GM23338 (cell line): ENCODE measurements around the gene ANKRD11. TPM values are rescaled to one million over a fixed set of nuclear protein-coding genes. Genes with fewer than 3 reads are reported as not detected.

Source experiments
- ATAC-seq: fragments of 200-7000 bp; cut with Tn5 transposase; 3 replicates; pipeline ENCODE4 v1.9.1; 2020
- DNase-seq: peaks from one replicate; pipeline ENCODE4 v3.0.0-alpha.2; 2015; ENCODE audit warnings: low spot score
- H2AFZ ChIP-seq: fragments of 200-600 bp; sonication (generic); 2 replicates; pipeline ENCODE4 v1.8.0; 2016; ENCODE audit warnings: antibody characterized with exemption, mild to moderate bottlenecking, moderate library complexity
- H3F3A ChIP-seq: fragments of 200-600 bp; sonication (generic); replicated peaks from 2 replicates; pipeline ENCODE4 v1.8.0; 2017; ENCODE audit warnings: antibody characterized with exemption, mixed run types, low read depth
- H3K27ac ChIP-seq: fragments of 200-600 bp; sonication (generic); 2 replicates; pipeline ENCODE4 v1.6.1; 2016; ENCODE audit warnings: low read depth
- H3K27me3 ChIP-seq: fragments of 200-600 bp; sonication (generic); 2 replicates; pipeline ENCODE4 v1.8.0; 2016; ENCODE audit warnings: mild to moderate bottlenecking, mixed run types, moderate library complexity; ENCODE audit not compliant: insufficient read depth
- H3K36me3 ChIP-seq: fragments of 200-600 bp; sonication (generic); 2 replicates; pipeline ENCODE4 v1.8.0; 2016; ENCODE audit warnings: mild to moderate bottlenecking; ENCODE audit not compliant: insufficient read depth
- H3K4me1 ChIP-seq: fragments of 200-600 bp; sonication (generic); 2 replicates; pipeline ENCODE4 v1.8.0; 2016; ENCODE audit warnings: mild to moderate bottlenecking, moderate library complexity; ENCODE audit not compliant: insufficient read depth
- H3K4me2 ChIP-seq: fragments of 200-600 bp; sonication (generic); 2 replicates; pipeline ENCODE4 v1.7.1; 2017; ENCODE audit warnings: mixed run types
- H3K4me3 ChIP-seq: fragments of 200-600 bp; sonication (generic); 2 replicates; pipeline ENCODE4 v1.6.1; 2016; ENCODE audit warnings: mixed run types
- H3K79me2 ChIP-seq: fragments of 200-600 bp; sonication (generic); replicated peaks from 2 replicates; pipeline ENCODE4 v1.8.0; 2017; ENCODE audit warnings: mild to moderate bottlenecking; ENCODE audit not compliant: insufficient read depth
- H3K9me2 ChIP-seq: fragments of 200-600 bp; sonication (generic); 2 replicates; pipeline ENCODE4 v1.8.0; 2017; ENCODE audit not compliant: insufficient read depth
- H4K20me1 ChIP-seq: fragments of 200-600 bp; sonication (generic); replicated peaks from 2 replicates; pipeline ENCODE4 v1.8.0; 2017; ENCODE audit warnings: mild to moderate bottlenecking; ENCODE audit not compliant: insufficient read depth
- H3K27ac Mint-ChIP-seq: 2 replicates; pipeline ENCODE4 v1.8.0; 2020; ENCODE audit warnings: inconsistent platforms, mild to moderate bottlenecking, moderate library complexity, mixed read lengths
- H3K27me3 Mint-ChIP-seq: 3 replicates; pipeline ENCODE4 v1.8.0; 2022; ENCODE audit warnings: low read depth, mild to moderate bottlenecking, moderate library complexity, mixed read lengths, inconsistent platforms; ENCODE audit not compliant: insufficient read depth, poor library complexity
- H3K36me3 Mint-ChIP-seq: 3 replicates; pipeline ENCODE4 v1.8.0; 2021; ENCODE audit warnings: low read depth, mild to moderate bottlenecking, inconsistent platforms, moderate library complexity, mixed read lengths
- H3K4me1 Mint-ChIP-seq: 3 replicates; pipeline ENCODE4 v1.8.0; 2020; ENCODE audit warnings: mild to moderate bottlenecking, inconsistent platforms, mixed read lengths
- H3K4me3 Mint-ChIP-seq: 3 replicates; pipeline ENCODE4 v1.8.0; 2021; ENCODE audit warnings: moderate library complexity, mild to moderate bottlenecking, inconsistent platforms, mixed read lengths
- H3K9me3 Mint-ChIP-seq: 3 replicates; pipeline ENCODE4 v1.8.0; 2020; ENCODE audit warnings: moderate library complexity, mild to moderate bottlenecking, inconsistent platforms, mixed read lengths
- CREB1 ChIP-seq: fragments of 250-450 bp; sonication (Bioruptor Pico); IDR thresholded peaks from 2 replicates; pipeline ENCODE4 v1.5.0; 2020; ENCODE audit warnings: low read depth, mild to moderate bottlenecking, moderate library complexity
- EZH2 ChIP-seq: fragments of 200-600 bp; sonication (generic); IDR thresholded peaks from one replicate; pipeline ENCODE4 v1.8.0; 2017; ENCODE audit warnings: antibody characterized with exemption, mild to moderate bottlenecking, low read depth; ENCODE audit not compliant: unreplicated experiment
- JUNB ChIP-seq: IDR thresholded peaks from one replicate; pipeline ENCODE4 v1.6.1; 2016; ENCODE audit warnings: antibody characterized with exemption; ENCODE audit not compliant: unreplicated experiment
- NANOG ChIP-seq: IDR thresholded peaks from 2 replicates; pipeline ENCODE4 v1.6.1; 2016; ENCODE audit warnings: antibody characterized with exemption, borderline replicate concordance
- POLR2AphosphoS5 ChIP-seq: IDR thresholded peaks from 2 replicates; pipeline ENCODE4 v1.6.1; 2016; ENCODE audit warnings: antibody characterized with exemption, low read depth
- ZNF331 ChIP-seq: fragments of 250-450 bp; sonication (Bioruptor Pico); IDR thresholded peaks from 2 replicates; pipeline ENCODE4 v1.5.0; 2020; ENCODE audit warnings: low read depth, mild to moderate bottlenecking, moderate library complexity
- polyA plus RNA-seq: library from polyadenylated mRNA; unstranded; fragments of >200 nt; fragmentation: Nextera tagmentation; extraction: Ambion mirVana; gene quantifications from 2 replicates; pipeline ENCODE4 v1.2.1, GENCODE V29; 2016
- total RNA-seq: library from RNA; depleted of rRNA; stranded (reverse); fragments of >200 nt; shearing (Covaris generic); gene quantifications from 2 replicates; pipeline ENCODE4 v1.2.3, GENCODE V29; 2014
- TF ChIP-seq, protein P1 (sequence below), 2 experiments: fragments of 200-600 bp in 1 of 2; sonication (generic) in 1 of 2; conservative IDR thresholded peaks; 2 replicates each; pipeline versions ENCODE4 v1.5.1 to v1.6.1; 2016 to 2017; ENCODE audit warnings: antibody characterized with exemption in 2 of 2, low read depth in 2 of 2, mild to moderate bottlenecking in 2 of 2, moderate library complexity in 1 of 2
- TF ChIP-seq, protein P2 (sequence below): IDR thresholded peaks from 2 replicates; pipeline ENCODE4 v1.6.1; 2016; ENCODE audit warnings: antibody characterized with exemption
- TF ChIP-seq, protein P3 (sequence below): fragments of 250-450 bp; sonication (Bioruptor Pico); IDR thresholded peaks from 2 replicates; pipeline ENCODE4 v1.5.0; 2020; ENCODE audit warnings: mild to moderate bottlenecking, moderate library complexity

ANKRD11 gene
- total and polyA plus RNA-seq, 2 experiments from 2014 or later, result 130 to 159 TPM

DNA sequence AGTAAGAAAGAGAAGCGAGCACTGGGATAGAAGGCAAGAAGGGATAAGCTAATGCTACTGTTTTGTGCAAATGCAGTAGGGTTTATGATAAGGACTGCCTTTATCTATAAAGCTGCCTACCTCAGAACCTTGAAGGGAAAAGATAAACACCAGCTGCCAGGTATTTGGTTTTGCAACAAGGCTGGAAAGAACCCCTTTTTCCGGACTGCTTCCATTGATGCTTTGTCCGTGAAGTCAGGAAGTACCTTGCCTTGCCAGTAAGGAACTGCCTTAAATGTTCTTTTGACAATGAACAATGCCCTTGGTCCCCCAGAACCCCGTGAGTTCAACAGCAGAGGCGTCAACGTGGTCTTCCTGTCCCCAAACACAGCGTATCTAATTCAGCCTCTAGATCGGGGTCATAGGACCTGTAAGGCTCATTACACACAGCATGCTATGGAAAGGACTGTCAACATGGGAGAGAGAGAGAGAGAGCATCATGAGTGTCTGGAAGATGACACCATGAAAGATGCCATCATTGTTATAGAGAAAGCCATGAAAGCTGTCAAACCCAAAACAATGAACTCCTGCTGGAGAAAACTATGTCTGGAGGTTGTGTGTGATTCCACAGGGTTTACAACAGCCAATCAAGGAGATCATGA is 113.4 kb downstream of the ANKRD11 start:
- H3K4me1 ChIP-seq, result peaks cover 54% of the 10 kb centered on the region
- TF ChIP-seq CREB1 (CRISPR knock-in tag) (no peak), POLR2AphosphoS5 (no peak)
- TF ChIP-seq, protein P1, sequence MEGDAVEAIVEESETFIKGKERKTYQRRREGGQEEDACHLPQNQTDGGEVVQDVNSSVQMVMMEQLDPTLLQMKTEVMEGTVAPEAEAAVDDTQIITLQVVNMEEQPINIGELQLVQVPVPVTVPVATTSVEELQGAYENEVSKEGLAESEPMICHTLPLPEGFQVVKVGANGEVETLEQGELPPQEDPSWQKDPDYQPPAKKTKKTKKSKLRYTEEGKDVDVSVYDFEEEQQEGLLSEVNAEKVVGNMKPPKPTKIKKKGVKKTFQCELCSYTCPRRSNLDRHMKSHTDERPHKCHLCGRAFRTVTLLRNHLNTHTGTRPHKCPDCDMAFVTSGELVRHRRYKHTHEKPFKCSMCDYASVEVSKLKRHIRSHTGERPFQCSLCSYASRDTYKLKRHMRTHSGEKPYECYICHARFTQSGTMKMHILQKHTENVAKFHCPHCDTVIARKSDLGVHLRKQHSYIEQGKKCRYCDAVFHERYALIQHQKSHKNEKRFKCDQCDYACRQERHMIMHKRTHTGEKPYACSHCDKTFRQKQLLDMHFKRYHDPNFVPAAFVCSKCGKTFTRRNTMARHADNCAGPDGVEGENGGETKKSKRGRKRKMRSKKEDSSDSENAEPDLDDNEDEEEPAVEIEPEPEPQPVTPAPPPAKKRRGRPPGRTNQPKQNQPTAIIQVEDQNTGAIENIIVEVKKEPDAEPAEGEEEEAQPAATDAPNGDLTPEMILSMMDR (conservative IDR thresholded peaks at IDR 0.05; ENCODE audit: low read depth in 2 of 2), result no peak
- TF ChIP-seq, protein P2, sequence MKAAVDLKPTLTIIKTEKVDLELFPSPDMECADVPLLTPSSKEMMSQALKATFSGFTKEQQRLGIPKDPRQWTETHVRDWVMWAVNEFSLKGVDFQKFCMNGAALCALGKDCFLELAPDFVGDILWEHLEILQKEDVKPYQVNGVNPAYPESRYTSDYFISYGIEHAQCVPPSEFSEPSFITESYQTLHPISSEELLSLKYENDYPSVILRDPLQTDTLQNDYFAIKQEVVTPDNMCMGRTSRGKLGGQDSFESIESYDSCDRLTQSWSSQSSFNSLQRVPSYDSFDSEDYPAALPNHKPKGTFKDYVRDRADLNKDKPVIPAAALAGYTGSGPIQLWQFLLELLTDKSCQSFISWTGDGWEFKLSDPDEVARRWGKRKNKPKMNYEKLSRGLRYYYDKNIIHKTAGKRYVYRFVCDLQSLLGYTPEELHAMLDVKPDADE, result no peak
- peaks cover 8% of the 10 kb centered on the region; the same call in 1 of the 2 replicates for H3F3A ChIP-seq
- ATAC-seq (no peak), DNase-seq (no peak)
- Mint-ChIP-seq H3K4me3 (no peak overlapping the region), H3K36me3 (peaks cover 3% of the 10 kb centered on the region; the same call in 2 of the 3 replicates), H3K4me1 (peaks cover 79% of the 10 kb centered on the region), H3K27ac (no peak overlapping the region), H3K9me3 (no peaks in the 10 kb centered on the region; the same call in 2 of the 3 replicates), H3K27me3 (peaks cover 11% of the 10 kb centered on the region)
- H3K36me3 ChIP-seq, result no peaks in the 10 kb centered on the region
- no peak overlapping the region for H2AFZ ChIP-seq
- peaks cover 100% of the 10 kb centered on the region for H3K79me2 ChIP-seq
- H3K27me3 ChIP-seq, result no peaks in the 10 kb centered on the region
- H4K20me1 ChIP-seq, result peaks cover 95% of the 10 kb centered on the region
- no peaks in the 10 kb centered on the region for H3K9me2 ChIP-seq
- no peak overlapping the region for H3K27ac ChIP-seq
- no peak overlapping the region for H3K4me3 ChIP-seq
- H3K4me2 ChIP-seq, result no peak overlapping the region

DNA sequence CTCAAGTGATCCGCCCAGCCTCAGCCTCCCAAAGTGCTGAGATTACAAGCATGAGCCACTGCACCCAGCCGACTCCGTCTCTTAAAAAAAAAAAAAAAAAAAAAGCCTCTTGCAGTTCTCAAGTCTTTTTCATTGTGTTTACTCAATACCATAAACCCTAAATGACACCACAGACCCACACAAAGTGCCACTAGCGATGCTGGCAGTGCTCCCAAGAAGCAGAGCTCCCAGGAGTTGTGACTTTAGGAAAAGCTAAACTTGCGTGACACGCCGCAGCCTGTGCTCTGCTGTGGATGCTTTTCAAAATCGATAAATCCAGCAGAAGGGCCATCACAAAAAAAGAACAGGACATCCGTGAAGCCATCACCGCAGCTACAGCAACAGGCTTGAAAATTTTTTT is 114.7 kb downstream of the ANKRD11 start:
- H2AFZ ChIP-seq, result no peak overlapping the region
- peaks cover 80% of the 10 kb centered on the region for H3K4me1 Mint-ChIP-seq
- H3F3A ChIP-seq, result peaks cover 8% of the 10 kb centered on the region; the same call in 1 of the 2 replicates
- H3K9me2 ChIP-seq, result no peaks in the 10 kb centered on the region
- peak overlapping the region; percentile 53; the same call in 1 of the 2 replicates for H3K27ac ChIP-seq
- peaks cover 51% of the 10 kb centered on the region for H3K4me1 ChIP-seq
- H3K4me3 Mint-ChIP-seq, result no peak overlapping the region
- no peak for DNase-seq
- no peaks in the 10 kb centered on the region; the same call in 2 of the 3 replicates for H3K9me3 Mint-ChIP-seq
- no peak overlapping the region for H3K4me3 ChIP-seq
- H3K36me3 Mint-ChIP-seq, result peaks cover 11% of the 10 kb centered on the region; the same call in 2 of the 3 replicates
- peaks cover 100% of the 10 kb centered on the region for H3K79me2 ChIP-seq
- no peaks in the 10 kb centered on the region for H3K36me3 ChIP-seq
- H3K27me3 ChIP-seq, result no peaks in the 10 kb centered on the region
- no peak overlapping the region for H3K4me2 ChIP-seq
- H3K27me3 Mint-ChIP-seq, result peaks cover 17% of the 10 kb centered on the region
- ATAC-seq, result no peak
- H3K27ac Mint-ChIP-seq, result no peak overlapping the region
- H4K20me1 ChIP-seq, result peaks cover 96% of the 10 kb centered on the region
- TF ChIP-seq EZH2 (no peak), NANOG (no peak), ZNF331 (CRISPR knock-in tag) (no peak), POLR2AphosphoS5 (no peak), JUNB (no peak)
- TF ChIP-seq, protein P3, sequence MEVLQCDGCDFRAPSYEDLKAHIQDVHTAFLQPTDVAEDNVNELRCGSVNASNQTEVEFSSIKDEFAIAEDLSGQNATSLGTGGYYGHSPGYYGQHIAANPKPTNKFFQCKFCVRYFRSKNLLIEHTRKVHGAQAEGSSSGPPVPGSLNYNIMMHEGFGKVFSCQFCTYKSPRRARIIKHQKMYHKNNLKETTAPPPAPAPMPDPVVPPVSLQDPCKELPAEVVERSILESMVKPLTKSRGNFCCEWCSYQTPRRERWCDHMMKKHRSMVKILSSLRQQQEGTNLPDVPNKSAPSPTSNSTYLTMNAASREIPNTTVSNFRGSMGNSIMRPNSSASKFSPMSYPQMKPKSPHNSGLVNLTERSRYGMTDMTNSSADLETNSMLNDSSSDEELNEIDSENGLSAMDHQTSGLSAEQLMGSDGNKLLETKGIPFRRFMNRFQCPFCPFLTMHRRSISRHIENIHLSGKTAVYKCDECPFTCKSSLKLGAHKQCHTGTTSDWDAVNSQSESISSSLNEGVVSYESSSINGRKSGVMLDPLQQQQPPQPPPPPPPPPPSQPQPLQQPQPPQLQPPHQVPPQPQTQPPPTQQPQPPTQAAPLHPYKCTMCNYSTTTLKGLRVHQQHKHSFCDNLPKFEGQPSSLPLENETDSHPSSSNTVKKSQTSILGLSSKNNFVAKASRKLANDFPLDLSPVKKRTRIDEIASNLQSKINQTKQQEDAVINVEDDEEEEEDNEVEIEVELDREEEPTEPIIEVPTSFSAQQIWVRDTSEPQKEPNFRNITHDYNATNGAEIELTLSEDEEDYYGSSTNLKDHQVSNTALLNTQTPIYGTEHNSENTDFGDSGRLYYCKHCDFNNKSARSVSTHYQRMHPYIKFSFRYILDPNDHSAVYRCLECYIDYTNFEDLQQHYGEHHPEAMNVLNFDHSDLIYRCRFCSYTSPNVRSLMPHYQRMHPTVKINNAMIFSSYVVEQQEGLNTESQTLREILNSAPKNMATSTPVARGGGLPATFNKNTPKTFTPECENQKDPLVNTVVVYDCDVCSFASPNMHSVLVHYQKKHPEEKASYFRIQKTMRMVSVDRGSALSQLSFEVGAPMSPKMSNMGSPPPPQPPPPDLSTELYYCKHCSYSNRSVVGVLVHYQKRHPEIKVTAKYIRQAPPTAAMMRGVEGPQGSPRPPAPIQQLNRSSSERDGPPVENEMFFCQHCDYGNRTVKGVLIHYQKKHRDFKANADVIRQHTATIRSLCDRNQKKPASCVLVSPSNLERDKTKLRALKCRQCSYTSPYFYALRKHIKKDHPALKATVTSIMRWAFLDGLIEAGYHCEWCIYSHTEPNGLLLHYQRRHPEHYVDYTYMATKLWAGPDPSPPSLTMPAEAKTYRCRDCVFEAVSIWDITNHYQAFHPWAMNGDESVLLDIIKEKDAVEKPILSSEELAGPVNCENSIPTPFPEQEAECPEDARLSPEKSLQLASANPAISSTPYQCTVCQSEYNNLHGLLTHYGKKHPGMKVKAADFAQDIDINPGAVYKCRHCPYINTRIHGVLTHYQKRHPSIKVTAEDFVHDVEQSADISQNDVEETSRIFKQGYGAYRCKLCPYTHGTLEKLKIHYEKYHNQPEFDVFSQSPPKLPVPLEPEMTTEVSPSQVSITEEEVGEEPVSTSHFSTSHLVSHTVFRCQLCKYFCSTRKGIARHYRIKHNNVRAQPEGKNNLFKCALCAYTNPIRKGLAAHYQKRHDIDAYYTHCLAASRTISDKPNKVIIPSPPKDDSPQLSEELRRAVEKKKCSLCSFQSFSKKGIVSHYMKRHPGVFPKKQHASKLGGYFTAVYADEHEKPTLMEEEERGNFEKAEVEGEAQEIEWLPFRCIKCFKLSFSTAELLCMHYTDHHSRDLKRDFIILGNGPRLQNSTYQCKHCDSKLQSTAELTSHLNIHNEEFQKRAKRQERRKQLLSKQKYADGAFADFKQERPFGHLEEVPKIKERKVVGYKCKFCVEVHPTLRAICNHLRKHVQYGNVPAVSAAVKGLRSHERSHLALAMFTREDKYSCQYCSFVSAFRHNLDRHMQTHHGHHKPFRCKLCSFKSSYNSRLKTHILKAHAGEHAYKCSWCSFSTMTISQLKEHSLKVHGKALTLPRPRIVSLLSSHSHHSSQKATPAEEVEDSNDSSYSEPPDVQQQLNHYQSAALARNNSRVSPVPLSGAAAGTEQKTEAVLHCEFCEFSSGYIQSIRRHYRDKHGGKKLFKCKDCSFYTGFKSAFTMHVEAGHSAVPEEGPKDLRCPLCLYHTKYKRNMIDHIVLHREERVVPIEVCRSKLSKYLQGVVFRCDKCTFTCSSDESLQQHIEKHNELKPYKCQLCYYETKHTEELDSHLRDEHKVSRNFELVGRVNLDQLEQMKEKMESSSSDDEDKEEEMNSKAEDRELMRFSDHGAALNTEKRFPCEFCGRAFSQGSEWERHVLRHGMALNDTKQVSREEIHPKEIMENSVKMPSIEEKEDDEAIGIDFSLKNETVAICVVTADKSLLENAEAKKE (CRISPR knock-in tag), result no peak
- TF ChIP-seq, protein P1 (conservative IDR thresholded peaks at IDR 0.05; ENCODE audit: low read depth in 2 of 2), result no peak
